ENCODE measurements around the gene NEXN. TPM values are rescaled to one million over a fixed set of nuclear protein-coding genes. Genes with fewer than 3 reads are reported as not detected.

NEXN gene
- total RNA-seq, 1 donor from 2014 or later: 37.5 TPM

DNA sequence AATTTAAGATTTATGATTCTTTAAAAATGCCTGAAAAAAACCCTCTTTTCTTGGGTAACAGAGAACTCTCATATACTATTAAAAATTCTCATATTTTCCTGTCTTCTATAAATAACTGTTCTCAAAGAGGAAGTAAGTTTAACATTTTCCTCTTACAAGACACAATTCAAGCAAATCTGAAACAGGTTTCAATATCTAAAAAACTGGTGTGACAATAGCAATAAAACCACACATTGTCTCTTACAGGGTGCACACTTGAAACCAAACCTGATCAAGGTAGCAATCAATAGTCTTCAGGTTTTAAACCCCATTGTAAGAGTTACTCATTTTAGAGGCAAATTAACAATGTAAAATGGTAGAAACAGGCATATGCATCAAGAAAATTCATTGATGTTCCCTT lies 62.4 kb downstream of the NEXN start:
- H3K36me3 Mint-ChIP-seq (ENCODE audit: low read depth, unreplicated experiment): peaks cover 23% of the 10 kb centered on the region
- H4K20me1 ChIP-seq (ENCODE audit: insufficient read depth, low read length): peaks cover 35% of the 10 kb centered on the region
- H3K4me3 Mint-ChIP-seq (ENCODE audit: unreplicated experiment): no peak overlapping the region
- no peaks in the 10 kb centered on the region for H3K27me3 ChIP-seq (ENCODE audit: insufficient read depth, low read length)
- H3K27ac ChIP-seq (ENCODE audit: low read depth, low read length): no peak overlapping the region
- peaks cover 5% of the 10 kb centered on the region for H3K4me1 Mint-ChIP-seq (ENCODE audit: low read depth, unreplicated experiment)
- H3K4me1 ChIP-seq (ENCODE audit: insufficient read depth, low read length): no peaks in the 10 kb centered on the region
- H3K27ac Mint-ChIP-seq (ENCODE audit: unreplicated experiment): no peak overlapping the region
- H3K4me3 ChIP-seq (ENCODE audit: insufficient read depth, low read depth, low read length): no peak overlapping the region
- DNase-seq (ENCODE audit: low read depth) (no peak), FAIRE-seq (no peak)
- H3K79me2 ChIP-seq (ENCODE audit: insufficient read depth, low read length): peaks cover 70% of the 10 kb centered on the region
- H3K4me2 ChIP-seq (ENCODE audit: low read length): no peak overlapping the region
- no peak for TF ChIP-seq EZH2 (IDR thresholded peaks at IDR 0.05; ENCODE audit: insufficient read depth, low read length)
- TF ChIP-seq, protein P1, sequence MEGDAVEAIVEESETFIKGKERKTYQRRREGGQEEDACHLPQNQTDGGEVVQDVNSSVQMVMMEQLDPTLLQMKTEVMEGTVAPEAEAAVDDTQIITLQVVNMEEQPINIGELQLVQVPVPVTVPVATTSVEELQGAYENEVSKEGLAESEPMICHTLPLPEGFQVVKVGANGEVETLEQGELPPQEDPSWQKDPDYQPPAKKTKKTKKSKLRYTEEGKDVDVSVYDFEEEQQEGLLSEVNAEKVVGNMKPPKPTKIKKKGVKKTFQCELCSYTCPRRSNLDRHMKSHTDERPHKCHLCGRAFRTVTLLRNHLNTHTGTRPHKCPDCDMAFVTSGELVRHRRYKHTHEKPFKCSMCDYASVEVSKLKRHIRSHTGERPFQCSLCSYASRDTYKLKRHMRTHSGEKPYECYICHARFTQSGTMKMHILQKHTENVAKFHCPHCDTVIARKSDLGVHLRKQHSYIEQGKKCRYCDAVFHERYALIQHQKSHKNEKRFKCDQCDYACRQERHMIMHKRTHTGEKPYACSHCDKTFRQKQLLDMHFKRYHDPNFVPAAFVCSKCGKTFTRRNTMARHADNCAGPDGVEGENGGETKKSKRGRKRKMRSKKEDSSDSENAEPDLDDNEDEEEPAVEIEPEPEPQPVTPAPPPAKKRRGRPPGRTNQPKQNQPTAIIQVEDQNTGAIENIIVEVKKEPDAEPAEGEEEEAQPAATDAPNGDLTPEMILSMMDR (IDR thresholded peaks at IDR 0.05; ENCODE audit: insufficient read depth, low read depth, low read length): no peak
- no peaks in the 10 kb centered on the region for H3K9me3 ChIP-seq (ENCODE audit: insufficient read depth, low read depth, low read length)
- no peaks in the 10 kb centered on the region for H3K9me3 Mint-ChIP-seq (ENCODE audit: unreplicated experiment)
- H3K9ac ChIP-seq (ENCODE audit: low read length): no peak overlapping the region
- H3K27me3 Mint-ChIP-seq (ENCODE audit: low read depth, unreplicated experiment): no peaks in the 10 kb centered on the region
- peaks cover 86% of the 10 kb centered on the region for H3K36me3 ChIP-seq (ENCODE audit: insufficient read depth, low read length)
- no peak overlapping the region for H2AFZ ChIP-seq (ENCODE audit: low read depth, low read length)

DNA sequence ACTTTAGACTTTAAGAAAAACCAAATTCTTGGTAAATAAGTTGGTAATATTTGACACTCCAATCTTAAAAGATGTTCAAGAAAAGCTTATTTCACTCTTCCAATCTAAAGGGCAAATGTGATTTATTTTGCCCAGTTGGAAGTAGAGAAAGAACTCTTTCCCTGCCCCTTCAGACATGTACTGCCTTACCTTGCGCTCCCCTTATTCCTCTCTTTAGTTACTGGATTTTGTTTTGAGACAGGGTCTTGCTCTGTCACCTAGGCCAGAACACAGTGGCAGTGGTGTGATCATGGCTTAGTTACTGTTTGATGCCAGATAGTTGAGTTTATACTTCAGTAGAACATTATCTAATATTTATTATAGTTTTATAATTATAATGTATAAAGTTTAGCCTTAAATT lies 62.9 kb downstream of the NEXN start:
- peaks cover 86% of the 10 kb centered on the region for H3K36me3 ChIP-seq (ENCODE audit: insufficient read depth, low read length)
- peaks cover 35% of the 10 kb centered on the region for H4K20me1 ChIP-seq (ENCODE audit: insufficient read depth, low read length)
- H2AFZ ChIP-seq (ENCODE audit: low read depth, low read length): no peak overlapping the region
- no peak overlapping the region for H3K4me2 ChIP-seq (ENCODE audit: low read length)
- H3K27ac ChIP-seq (ENCODE audit: low read depth, low read length): no peak overlapping the region
- DNase-seq (ENCODE audit: low read depth) (no peak), FAIRE-seq (no peak)
- Mint-ChIP-seq H3K36me3 (ENCODE audit: low read depth, unreplicated experiment) (peaks cover 23% of the 10 kb centered on the region), H3K27me3 (ENCODE audit: low read depth, unreplicated experiment) (no peaks in the 10 kb centered on the region), H3K27ac (ENCODE audit: unreplicated experiment) (peak overlapping the region; percentile 72), H3K4me1 (ENCODE audit: low read depth, unreplicated experiment) (peaks cover 5% of the 10 kb centered on the region), H3K4me3 (ENCODE audit: unreplicated experiment) (peak overlapping the region; percentile 67), H3K9me3 (ENCODE audit: unreplicated experiment) (no peaks in the 10 kb centered on the region)
- no peaks in the 10 kb centered on the region for H3K9me3 ChIP-seq (ENCODE audit: insufficient read depth, low read depth, low read length)
- H3K4me1 ChIP-seq (ENCODE audit: insufficient read depth, low read length): no peaks in the 10 kb centered on the region
- H3K79me2 ChIP-seq (ENCODE audit: insufficient read depth, low read length): peaks cover 74% of the 10 kb centered on the region
- H3K27me3 ChIP-seq (ENCODE audit: insufficient read depth, low read length): no peaks in the 10 kb centered on the region
- H3K9ac ChIP-seq (ENCODE audit: low read length): no peak overlapping the region
- no peak overlapping the region for H3K4me3 ChIP-seq (ENCODE audit: insufficient read depth, low read depth, low read length)
- TF ChIP-seq, protein P1 (IDR thresholded peaks at IDR 0.05; ENCODE audit: insufficient read depth, low read depth, low read length): no peak
- TF ChIP-seq EZH2 (IDR thresholded peaks at IDR 0.05; ENCODE audit: insufficient read depth, low read length): no peak

DNA sequence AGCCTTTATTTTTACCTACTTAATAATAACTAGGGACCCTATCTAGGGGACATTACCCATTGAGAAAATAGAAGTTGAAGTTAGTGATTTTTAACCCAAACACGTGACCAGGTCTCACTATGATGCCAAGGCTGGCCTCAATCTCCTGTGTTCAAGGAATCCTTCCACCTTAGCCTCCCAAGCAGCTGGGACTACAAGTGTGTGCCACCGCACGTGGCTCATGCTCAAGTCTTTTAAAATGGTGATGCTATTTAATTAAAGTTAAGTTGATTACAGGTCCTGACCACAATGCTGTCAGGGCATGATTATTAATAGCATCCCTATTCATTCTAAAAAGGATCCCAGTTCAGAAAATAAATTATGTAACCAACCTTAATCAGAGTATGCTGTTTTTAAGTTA lies 65.5 kb downstream of the NEXN start:
- H3K36me3 Mint-ChIP-seq (ENCODE audit: low read depth, unreplicated experiment): peaks cover 25% of the 10 kb centered on the region

More for the DNA sequence above, 65.5 kb downstream of the NEXN start:
- Histone ChIP-seq H3K4me2 (ENCODE audit: low read length) (no peak overlapping the region), H3K4me3 (ENCODE audit: insufficient read depth, low read depth, low read length) (no peak overlapping the region), H3K4me1 (ENCODE audit: insufficient read depth, low read length) (no peaks in the 10 kb centered on the region), H3K27ac (ENCODE audit: low read depth, low read length) (no peak overlapping the region), H3K27me3 (ENCODE audit: insufficient read depth, low read length) (no peaks in the 10 kb centered on the region), H3K9me3 (ENCODE audit: insufficient read depth, low read depth, low read length) (no peaks in the 10 kb centered on the region), H3K79me2 (ENCODE audit: insufficient read depth, low read length) (peaks cover 83% of the 10 kb centered on the region), H3K36me3 (ENCODE audit: insufficient read depth, low read length) (peaks cover 85% of the 10 kb centered on the region), H2AFZ (ENCODE audit: low read depth, low read length) (no peak overlapping the region), H4K20me1 (ENCODE audit: insufficient read depth, low read length) (peaks cover 34% of the 10 kb centered on the region), H3K9ac (ENCODE audit: low read length) (no peak overlapping the region)
- DNase-seq (ENCODE audit: low read depth) (no peak), FAIRE-seq (no peak)
- Mint-ChIP-seq H3K4me3 (ENCODE audit: unreplicated experiment) (no peak overlapping the region), H3K27ac (ENCODE audit: unreplicated experiment) (no peak overlapping the region), H3K9me3 (ENCODE audit: unreplicated experiment) (no peaks in the 10 kb centered on the region), H3K4me1 (ENCODE audit: low read depth, unreplicated experiment) (peaks cover 5% of the 10 kb centered on the region), H3K27me3 (ENCODE audit: low read depth, unreplicated experiment) (no peaks in the 10 kb centered on the region)
- no peak for TF ChIP-seq EZH2 (IDR thresholded peaks at IDR 0.05; ENCODE audit: insufficient read depth, low read length)
- TF ChIP-seq, protein P1 (IDR thresholded peaks at IDR 0.05; ENCODE audit: insufficient read depth, low read depth, low read length): no peak
